H1 (cell line): Measurements from ENCODE around the gene CPXM1. TPM values are rescaled to one million over a fixed set of nuclear protein-coding genes. Genes with fewer than 3 reads are reported as not detected.

Experiments used
- CTCF ChIA-PET: fragments of 300-600 bp; sonication (Branson Sonifier 250); formaldehyde crosslinking; loops from one replicate; lab custom pipeline; 2021; ENCODE audit not compliant: partially characterized antibody; lab: Charles Lee
- POLR2A ChIA-PET: fragments of 300-600 bp; sonication (Branson Sonifier 250); formaldehyde crosslinking; loops from one replicate; lab custom pipeline; 2021; ENCODE audit warnings: inconsistent platforms; ENCODE audit not compliant: partially characterized antibody; lab: Charles Lee
- DNase-seq, 2 experiments: peaks; one replicate each; pipeline versions ENCODE4 v3.0.0 to v3.0.0-alpha.2; 2010 to 2022; ENCODE audit warnings: low spot score in 2 of 2, low read depth in 1 of 2, mixed read lengths in 1 of 2
- FAIRE-seq: peaks from 2 replicates; lab custom pipeline; 2011; peaks lifted over from hg19 to GRCh38; lab: Jason Lieb, UNC
- H2AFZ ChIP-seq: 2 replicates; pipeline ENCODE4 v1.8.1; 2012; ENCODE audit warnings: low read length, inconsistent platforms
- H2AK5ac ChIP-seq: 2 replicates; pipeline ENCODE4 v1.6.1; 2013; ENCODE audit warnings: low read depth, low read length
- H2BK120ac ChIP-seq: replicated peaks from 2 replicates; pipeline ENCODE3; 2013; ENCODE audit warnings: low read depth, low read length, inconsistent platforms
- H2BK12ac ChIP-seq: 2 replicates; pipeline ENCODE4 v1.6.1; 2013; ENCODE audit warnings: low read depth, low read length
- H2BK15ac ChIP-seq: 2 replicates; pipeline ENCODE4 v1.6.1; 2013; ENCODE audit warnings: low read length
- H2BK20ac ChIP-seq: 2 replicates; pipeline ENCODE4 v1.6.1; 2013; ENCODE audit warnings: low read length
- H2BK5ac ChIP-seq: 2 replicates; pipeline ENCODE4 v1.6.1; 2013; ENCODE audit warnings: low read depth, low read length
- H3K14ac ChIP-seq: 2 replicates; pipeline ENCODE4 v1.6.1; 2013; ENCODE audit warnings: inconsistent platforms; ENCODE audit not compliant: insufficient read length
- H3K18ac ChIP-seq: 2 replicates; pipeline ENCODE4 v1.6.1; 2013; ENCODE audit warnings: low read length; ENCODE audit errors: extremely low read depth
- H3K23ac ChIP-seq: 2 replicates; pipeline ENCODE4 v1.6.1; 2013; ENCODE audit warnings: inconsistent platforms; ENCODE audit not compliant: insufficient read length
- H3K23me2 ChIP-seq: 2 replicates; pipeline ENCODE4 v1.6.1; 2013; ENCODE audit warnings: low read depth, low read length
- H3K27ac ChIP-seq: 2 replicates; pipeline ENCODE4 v1.6.1; 2011; ENCODE audit warnings: low read depth, low read length, inconsistent platforms
- H3K27me3 ChIP-seq, 4 experiments: replicated peaks in 1 of 4; 1 replicate in 1 of 4; 2 replicates in 3 of 4; pipeline versions ENCODE4 v1.6.1 to v1.8.1; 2011 to 2013; ENCODE audit warnings: low read length in 3 of 4, mild to moderate bottlenecking in 3 of 4, inconsistent platforms in 2 of 4, mixed read lengths in 2 of 4, moderate library complexity in 1 of 4; ENCODE audit not compliant: control insufficient read depth in 3 of 4, insufficient read depth in 3 of 4; ENCODE audit errors: extremely low read depth in 1 of 4
- H3K36me3 ChIP-seq, 4 experiments: 2 replicates each; pipeline versions ENCODE4 v1.6.1 to v1.8.1; 2011 to 2013; ENCODE audit warnings: mild to moderate bottlenecking in 4 of 4, low read length in 3 of 4, moderate library complexity in 2 of 4, control low read depth in 1 of 4, inconsistent platforms in 1 of 4; ENCODE audit not compliant: insufficient read depth in 4 of 4, control insufficient read depth in 2 of 4
- H3K4ac ChIP-seq: replicated peaks from 2 replicates; pipeline ENCODE3; 2013; ENCODE audit warnings: low read length, low read depth, mixed read lengths, inconsistent platforms; ENCODE audit not compliant: insufficient read length
- H3K4me1 ChIP-seq, 4 experiments: replicated peaks in 1 of 4; 1 replicate in 1 of 4; 2 replicates in 3 of 4; pipeline versions ENCODE4 v1.6.1 to v1.8.1; 2011 to 2013; ENCODE audit warnings: low read length in 3 of 4, inconsistent platforms in 2 of 4, mixed read lengths in 1 of 4; ENCODE audit not compliant: insufficient read depth in 4 of 4, control insufficient read depth in 3 of 4
- H3K4me2 ChIP-seq, 2 experiments: 2 replicates each; pipeline versions ENCODE4 v1.6.1 to v1.8.1; 2011 to 2013; ENCODE audit warnings: low read depth in 2 of 2, low read length in 2 of 2, control low read depth in 1 of 2, inconsistent platforms in 1 of 2, mild to moderate bottlenecking in 1 of 2; ENCODE audit not compliant: insufficient read depth in 1 of 2
- H3K4me3 ChIP-seq, 4 experiments: fragments of 200-600, 300-600 bp in 1 of 4; sonication (generic), shearing (Covaris generic), sonication (Bioruptor Twin) in 1 of 4; 2 replicates each; pipeline versions ENCODE4 v1.5.1 to v1.8.1; 2011 to 2016; ENCODE audit warnings: low read length in 4 of 4, low read depth in 3 of 4, control low read depth in 2 of 4, inconsistent platforms in 2 of 4, mild to moderate bottlenecking in 2 of 4, mixed read lengths in 1 of 4, moderate library complexity in 1 of 4; ENCODE audit not compliant: insufficient read depth in 2 of 4; ENCODE audit errors: extremely low read depth in 1 of 4
- H3K56ac ChIP-seq: replicated peaks from 2 replicates; pipeline ENCODE3; 2013; ENCODE audit warnings: low read depth, mild to moderate bottlenecking, mixed read lengths, low read length, inconsistent platforms; ENCODE audit not compliant: insufficient read length
- H3K79me1 ChIP-seq: 2 replicates; pipeline ENCODE4 v1.6.1; 2013; ENCODE audit warnings: low read depth, low read length, control low read depth
- H3K79me2 ChIP-seq, 2 experiments: 2 replicates each; pipeline versions ENCODE4 v1.6.1 to v1.8.1; 2012 to 2013; ENCODE audit warnings: low read length in 2 of 2, mild to moderate bottlenecking in 2 of 2, inconsistent platforms in 1 of 2; ENCODE audit not compliant: insufficient read depth in 2 of 2, control insufficient read depth in 1 of 2
- H3K9ac ChIP-seq, 4 experiments: replicated peaks in 1 of 4; 1 replicate in 1 of 4; 2 replicates in 3 of 4; pipeline versions ENCODE4 v1.6.1 to v1.8.1; 2011 to 2013; ENCODE audit warnings: low read depth in 3 of 4, low read length in 3 of 4, control low read depth in 2 of 4, mild to moderate bottlenecking in 2 of 4, moderate library complexity in 2 of 4, inconsistent platforms in 1 of 4; ENCODE audit errors: extremely low read depth in 1 of 4
- H3K9me3 ChIP-seq, 2 experiments: 2 replicates each; pipeline versions ENCODE4 v1.6.1 to v1.8.1; 2012 to 2013; ENCODE audit warnings: mild to moderate bottlenecking in 2 of 2, moderate library complexity in 2 of 2, control low read depth in 1 of 2, inconsistent platforms in 1 of 2, low read depth in 1 of 2, low read length in 1 of 2, mixed read lengths in 1 of 2; ENCODE audit not compliant: insufficient read depth in 2 of 2
- H4K20me1 ChIP-seq, 2 experiments: replicated peaks in 1 of 2; 2 replicates each; pipeline versions ENCODE3 to v1.8.1; 2011 to 2013; ENCODE audit warnings: inconsistent platforms in 2 of 2, low read length in 2 of 2, mild to moderate bottlenecking in 1 of 2; ENCODE audit not compliant: insufficient read depth in 2 of 2, control insufficient read depth in 1 of 2
- H4K5ac ChIP-seq: 2 replicates; pipeline ENCODE4 v1.6.1; 2013; ENCODE audit warnings: low read length, low read depth, mixed read lengths, inconsistent platforms; ENCODE audit not compliant: insufficient read length
- H4K8ac ChIP-seq: 2 replicates; pipeline ENCODE4 v1.8.0; 2013; ENCODE audit warnings: mild to moderate bottlenecking, moderate library complexity, low read length, inconsistent platforms; ENCODE audit not compliant: insufficient read depth; ENCODE audit errors: extremely low read depth
- H4K91ac ChIP-seq: replicated peaks from 2 replicates; pipeline ENCODE3; 2013; ENCODE audit warnings: low read length, mixed read lengths, inconsistent platforms; ENCODE audit not compliant: insufficient read length
- POLR2A ChIP-seq, 2 experiments: IDR thresholded peaks; 1 replicate in 1 of 2; 2 replicates in 1 of 2; pipeline ENCODE4 v1.6.1; 2011; ENCODE audit warnings: low read depth in 2 of 2, low read length in 2 of 2, mild to moderate bottlenecking in 2 of 2; ENCODE audit errors: control extremely low read depth in 1 of 2
- SIN3A ChIP-seq, 2 experiments: IDR thresholded peaks in 1 of 2; conservative IDR thresholded peaks in 1 of 2; 2 replicates each; pipeline ENCODE4 v1.6.1; 2011 to 2012; ENCODE audit warnings: low read length in 2 of 2, improper control_type of control experiment in 1 of 2, low read depth in 1 of 2, mild to moderate bottlenecking in 1 of 2
- SIX5 ChIP-seq: IDR thresholded peaks from 2 replicates; pipeline ENCODE4 v1.6.1; 2011; ENCODE audit warnings: mild to moderate bottlenecking, low read depth, low read length
- WGBS, 2 experiments: shearing (Covaris generic) in 1 of 2; methylation state at CpG; one replicate each; pipeline versions ENCODE4 v1.1.6 to v1.1.7; 2013 to 2015; ENCODE audit warnings: low lambda C conversion rate in 2 of 2, mixed read lengths in 2 of 2, inconsistent platforms in 1 of 2, low coverage in 1 of 2, missing lambda C conversion rate in 1 of 2; ENCODE audit not compliant: insufficient replicate concordance in 2 of 2, insufficient coverage in 1 of 2, insufficient read length in 1 of 2; ENCODE audit errors: extremely low coverage in 1 of 2, missing lambda C conversion rate in 1 of 2; 5-methylcytosine and 5-hydroxymethylcytosine counted together
- polyA plus RNA-seq, 7 experiments: library from polyadenylated mRNA; depleted of rRNA in 3 of 7; stranded (reverse) in 5 of 7; unstranded in 2 of 7; fragments of >200 nt in 5 of 7; fragments of 200-250 nt in 2 of 7; gene quantifications; 1 replicate in 5 of 7; 2 replicates in 1 of 7; 4 replicates in 1 of 7; pipeline versions ENCODE4 v1.2.1 to v1.2.3, GENCODE V29; 2011 to 2013; ENCODE audit warnings: missing spikeins in 2 of 7, mixed read lengths in 2 of 7
- total RNA-seq: library from RNA; stranded (reverse); fragmentation: NEBNext Ultra II Directional; extraction: Animal tissue kit (Norgen Biotek cat#: 25700); gene quantifications from 2 replicates; pipeline ENCODE4 v1.2.1, GENCODE V29; 2021
- TF ChIP-seq, protein P1 (sequence below), 3 experiments: IDR thresholded peaks; 1 replicate in 2 of 3; 2 replicates in 1 of 3; pipeline versions ENCODE4 v1.5.1 to v1.6.1; 2011; ENCODE audit warnings: low read length in 3 of 3, mild to moderate bottlenecking in 3 of 3, inconsistent platforms in 2 of 3, low read depth in 1 of 3, moderate library complexity in 1 of 3; ENCODE audit not compliant: insufficient read depth in 1 of 3; ENCODE audit errors: control extremely low read depth in 1 of 3

Gene CPXM1
- total and polyA plus RNA-seq, 2 of the 8 experiments (the other 6 are each of a cell fraction or from before 2014, with no cell fraction given) = 31.3 to 81.9 TPM

GRCh38 chr20:2825761-2826160 is 25.3 kb upstream of the CPXM1 start:
- peaks cover 13 to 16% (median 15%) of the 10 kb centered on the region in 4 experiments for H3K27me3 ChIP-seq
- H3K79me2 ChIP-seq = no peaks in the 10 kb centered on the region
- no peak overlapping the region for H3K56ac ChIP-seq
- no peaks in the 10 kb centered on the region for H3K23me2 ChIP-seq
- H2BK12ac ChIP-seq = no peak overlapping the region
- no peak overlapping the region for H2BK20ac ChIP-seq
- no peak overlapping the region for H3K4me3 ChIP-seq
- no peak overlapping the region for H2AK5ac ChIP-seq
- no peaks in the 10 kb centered on the region for H3K79me1 ChIP-seq
- H3K4ac ChIP-seq = no peak overlapping the region
- H3K4me2 ChIP-seq = no peak overlapping the region
- no peak for FAIRE-seq
- H4K91ac ChIP-seq = no peak overlapping the region
- no peak for DNase-seq
- 0 out of 8 replicates have a peak, but pooled peaks cover 0 to 2% (median 0%) of the 10 kb centered on the region in 4 experiments for H3K36me3 ChIP-seq
- no peak overlapping the region for H3K14ac ChIP-seq
- no peaks in the 10 kb centered on the region; a peak in 1 of 4 replicates for H3K9me3 ChIP-seq
- H3K23ac ChIP-seq = no peak overlapping the region
- H3K4me1 ChIP-seq = peaks cover 0 to 4% (median 1%) of the 10 kb centered on the region in 4 experiments; a peak in 3 of 7 replicates
- TF ChIP-seq SIN3A (conservative IDR thresholded peaks at IDR 0.05 in 1 of 2, IDR thresholded peaks at IDR 0.05 in 1 of 2; ENCODE audit: low read depth in 1 of 2, low read length in 2 of 2) (no peak), POLR2A (IDR thresholded peaks at IDR 0.05; ENCODE audit: control extremely low read depth in 1 of 2, low read depth in 2 of 2, low read length in 2 of 2) (no peak), SIX5 (no peak)
- TF ChIP-seq, protein P1, sequence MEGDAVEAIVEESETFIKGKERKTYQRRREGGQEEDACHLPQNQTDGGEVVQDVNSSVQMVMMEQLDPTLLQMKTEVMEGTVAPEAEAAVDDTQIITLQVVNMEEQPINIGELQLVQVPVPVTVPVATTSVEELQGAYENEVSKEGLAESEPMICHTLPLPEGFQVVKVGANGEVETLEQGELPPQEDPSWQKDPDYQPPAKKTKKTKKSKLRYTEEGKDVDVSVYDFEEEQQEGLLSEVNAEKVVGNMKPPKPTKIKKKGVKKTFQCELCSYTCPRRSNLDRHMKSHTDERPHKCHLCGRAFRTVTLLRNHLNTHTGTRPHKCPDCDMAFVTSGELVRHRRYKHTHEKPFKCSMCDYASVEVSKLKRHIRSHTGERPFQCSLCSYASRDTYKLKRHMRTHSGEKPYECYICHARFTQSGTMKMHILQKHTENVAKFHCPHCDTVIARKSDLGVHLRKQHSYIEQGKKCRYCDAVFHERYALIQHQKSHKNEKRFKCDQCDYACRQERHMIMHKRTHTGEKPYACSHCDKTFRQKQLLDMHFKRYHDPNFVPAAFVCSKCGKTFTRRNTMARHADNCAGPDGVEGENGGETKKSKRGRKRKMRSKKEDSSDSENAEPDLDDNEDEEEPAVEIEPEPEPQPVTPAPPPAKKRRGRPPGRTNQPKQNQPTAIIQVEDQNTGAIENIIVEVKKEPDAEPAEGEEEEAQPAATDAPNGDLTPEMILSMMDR (IDR thresholded peaks at IDR 0.05; ENCODE audit: control extremely low read depth in 1 of 3, insufficient read depth in 1 of 3, low read depth in 1 of 3, low read length in 3 of 3) = no peak
- TF ChIP-seq, all 59 proteins: peak for 0
- H3K9ac ChIP-seq = no peak overlapping the region
- H3K27ac ChIP-seq = no peak overlapping the region
- H3K18ac ChIP-seq = no peak overlapping the region
- H4K8ac ChIP-seq = no peak overlapping the region
- no peak overlapping the region for H2BK15ac ChIP-seq
- no peak overlapping the region for H2BK120ac ChIP-seq
- H4K20me1 ChIP-seq = no peaks in the 10 kb centered on the region
- no peak overlapping the region for H2AFZ ChIP-seq
- ChIA-PET POLR2A (no interaction called here), CTCF (interaction anchor here (0.6 kb wide), 1 partner anchor 82 kb away, joined by 3 read pairs; no protein-coding TSS in a partner anchor)
- no peak overlapping the region for H2BK5ac ChIP-seq
- H4K5ac ChIP-seq = no peak overlapping the region
- WGBS, 2 experiments = 81% methylated on average over 2 of the region's 2 CpGs; no CpG with 5 or more reads in 1 of the 2 experiments
